Neural progenitor cell (in vitro differentiated cells): ENCODE measurements around the gene ADAMTSL1. TPM values are rescaled to one million over a fixed set of nuclear protein-coding genes. Genes with fewer than 3 reads are reported as not detected.

Experiments used
- DNase-seq: peaks from one replicate; pipeline ENCODE4 v3.0.0-alpha.2; 2016; ENCODE audit warnings: low spot score
- H2AFZ ChIP-seq: fragments of 200-600 bp; sonication (generic); replicated peaks from 2 replicates; pipeline ENCODE4 v1.6.1; 2016; ENCODE audit warnings: antibody characterized with exemption
- H3F3A ChIP-seq: fragments of 200-600 bp; sonication (generic); 2 replicates; pipeline ENCODE4 v1.6.1; 2016; ENCODE audit warnings: antibody characterized with exemption, low read depth
- H3K27ac ChIP-seq: fragments of 200-600 bp; sonication (generic); 2 replicates; pipeline ENCODE4 v1.5.1; 2016; ENCODE audit warnings: mild to moderate bottlenecking
- H3K27me3 ChIP-seq: fragments of 200-600 bp; sonication (generic); 2 replicates; pipeline ENCODE4 v1.6.1; 2016; ENCODE audit warnings: mild to moderate bottlenecking, moderate library complexity
- H3K36me3 ChIP-seq: fragments of 200-600 bp; sonication (generic); 2 replicates; pipeline ENCODE4 v1.5.1; 2016
- H3K4me1 ChIP-seq: fragments of 200-600 bp; sonication (generic); 2 replicates; pipeline ENCODE4 v1.6.1; 2016; ENCODE audit warnings: mixed run types
- H3K4me2 ChIP-seq: fragments of 200-600 bp; sonication (generic); 2 replicates; pipeline ENCODE4 v1.6.1; 2016
- H3K4me3 ChIP-seq: fragments of 200-600 bp; sonication (generic); 2 replicates; pipeline ENCODE4 v1.5.1; 2016
- H3K79me2 ChIP-seq: fragments of 200-600 bp; sonication (generic); 2 replicates; pipeline ENCODE4 v1.6.1; 2016; ENCODE audit warnings: low read depth
- H3K9ac ChIP-seq: fragments of 200-600 bp; sonication (generic); 2 replicates; pipeline ENCODE4 v1.6.1; 2016
- H3K9me3 ChIP-seq: fragments of 200-600 bp; sonication (generic); 2 replicates; pipeline ENCODE4 v1.5.1; 2016; ENCODE audit warnings: low read depth
- H4K20me1 ChIP-seq: fragments of 200-600 bp; sonication (generic); 2 replicates; pipeline ENCODE4 v1.6.1; 2016; ENCODE audit warnings: low read depth
- H3K27ac Mint-ChIP-seq: 3 replicates; pipeline ENCODE4 v1.8.0; 2021; ENCODE audit warnings: mixed read lengths
- H3K27me3 Mint-ChIP-seq: 2 replicates; pipeline ENCODE4 v1.8.0; 2022; ENCODE audit warnings: low read depth, mild to moderate bottlenecking, inconsistent platforms, moderate library complexity, mixed read lengths; ENCODE audit not compliant: insufficient read depth
- H3K36me3 Mint-ChIP-seq: 3 replicates; pipeline ENCODE4 v1.8.0; 2021; ENCODE audit warnings: mixed read lengths
- H3K4me1 Mint-ChIP-seq: 3 replicates; pipeline ENCODE4 v1.8.0; 2021; ENCODE audit warnings: mixed read lengths
- H3K4me3 Mint-ChIP-seq: 3 replicates; pipeline ENCODE4 v1.8.0; 2021; ENCODE audit warnings: mild to moderate bottlenecking, moderate library complexity, mixed read lengths
- H3K9me3 Mint-ChIP-seq: 3 replicates; pipeline ENCODE4 v1.8.0; 2020; ENCODE audit warnings: mixed read lengths
- CTCF ChIP-seq: fragments of 200-600 bp; sonication (generic); IDR thresholded peaks from 2 replicates; pipeline ENCODE4 v1.5.1; 2017; ENCODE audit warnings: antibody characterized with exemption, mild to moderate bottlenecking
- EZH2 ChIP-seq: fragments of 200-600 bp; sonication (generic); IDR thresholded peaks from 2 replicates; pipeline ENCODE4 v1.6.1; 2017; ENCODE audit warnings: antibody characterized with exemption, mild to moderate bottlenecking, moderate library complexity
- EZH2phosphoT487 ChIP-seq: fragments of 200-600 bp; sonication (generic); IDR thresholded peaks from 2 replicates; pipeline ENCODE4 v1.6.1; 2017; ENCODE audit warnings: antibody characterized with exemption
- total RNA-seq: library from RNA; depleted of rRNA; stranded (reverse); fragments of >200 nt; gene quantifications from 2 replicates; pipeline ENCODE4 v1.2.3, GENCODE V29; 2015; ENCODE audit warnings: low replicate concordance

The ADAMTSL1 gene
- total RNA-seq, 1 donor from 2014 or later: 0.73 TPM

- H3K27ac Mint-ChIP-seq: no peak overlapping the region
- Histone ChIP-seq H3K27ac (no peak overlapping the region), H3K79me2 (no peaks in the 10 kb centered on the region), H3K27me3 (no peaks in the 10 kb centered on the region), H3K36me3 (peaks cover 4% of the 10 kb centered on the region), H3K4me1 (no peaks in the 10 kb centered on the region), H4K20me1 (no peaks in the 10 kb centered on the region), H3K9me3 (peaks cover 6% of the 10 kb centered on the region), H3F3A (no peaks in the 10 kb centered on the region), H2AFZ (no peak overlapping the region), H3K9ac (no peak overlapping the region), H3K4me3 (no peak overlapping the region), H3K4me2 (no peak overlapping the region)
- no peaks in the 10 kb centered on the region for H3K36me3 Mint-ChIP-seq
- H3K4me1 Mint-ChIP-seq: no peaks in the 10 kb centered on the region
- DNase-seq: no peak
- no peak for TF ChIP-seq EZH2
- no peak for TF ChIP-seq EZH2phosphoT487
- no peak for TF ChIP-seq CTCF
- peaks cover 18% of the 10 kb centered on the region for H3K9me3 Mint-ChIP-seq
- H3K27me3 Mint-ChIP-seq: no peaks in the 10 kb centered on the region
- H3K4me3 Mint-ChIP-seq: no peak overlapping the region
Observed at GRCh38 chr9:18594837-18595236, 120.9 kb downstream of the ADAMTSL1 start.

- H3K4me3 ChIP-seq: no peak overlapping the region
- Mint-ChIP-seq H3K4me3 (no peak overlapping the region), H3K36me3 (no peaks in the 10 kb centered on the region), H3K27me3 (peaks cover 2% of the 10 kb centered on the region), H3K27ac (no peak overlapping the region), H3K9me3 (peaks cover 18% of the 10 kb centered on the region), H3K4me1 (no peaks in the 10 kb centered on the region)
- H3K4me2 ChIP-seq: no peak overlapping the region
- TF ChIP-seq EZH2phosphoT487 (no peak), CTCF (no peak), EZH2 (no peak)
- no peaks in the 10 kb centered on the region for H3K4me1 ChIP-seq
- no peaks in the 10 kb centered on the region for H3K79me2 ChIP-seq
- no peak overlapping the region for H3K27ac ChIP-seq
- H3K27me3 ChIP-seq: no peaks in the 10 kb centered on the region
- no peak overlapping the region for H2AFZ ChIP-seq
- no peak overlapping the region for H3K9ac ChIP-seq
- DNase-seq: no peak
- peaks cover 4% of the 10 kb centered on the region for H3K36me3 ChIP-seq
- no peaks in the 10 kb centered on the region for H4K20me1 ChIP-seq
- H3F3A ChIP-seq: no peaks in the 10 kb centered on the region
- peaks cover 6% of the 10 kb centered on the region for H3K9me3 ChIP-seq
Observed at GRCh38 chr9:18595597-18595996, 121.6 kb downstream of the ADAMTSL1 start.

- Histone ChIP-seq H3K4me2 (no peak overlapping the region), H3F3A (no peaks in the 10 kb centered on the region), H3K9me3 (peaks cover 6% of the 10 kb centered on the region), H2AFZ (no peak overlapping the region), H3K27me3 (no peaks in the 10 kb centered on the region), H3K36me3 (no peaks in the 10 kb centered on the region), H3K4me1 (no peaks in the 10 kb centered on the region), H3K9ac (no peak overlapping the region), H4K20me1 (no peaks in the 10 kb centered on the region), H3K27ac (no peak overlapping the region), H3K79me2 (no peaks in the 10 kb centered on the region), H3K4me3 (no peak overlapping the region)
- H3K4me3 Mint-ChIP-seq: no peak overlapping the region
- H3K27me3 Mint-ChIP-seq: peaks cover 2% of the 10 kb centered on the region
- peaks cover 10% of the 10 kb centered on the region for H3K9me3 Mint-ChIP-seq
- no peak overlapping the region for H3K27ac Mint-ChIP-seq
- H3K4me1 Mint-ChIP-seq: no peaks in the 10 kb centered on the region
- H3K36me3 Mint-ChIP-seq: no peaks in the 10 kb centered on the region
- no peak for DNase-seq
- TF ChIP-seq CTCF: no peak
- no peak for TF ChIP-seq EZH2
- TF ChIP-seq EZH2phosphoT487: no peak
Observed at GRCh38 chr9:18596920-18597319, 123.0 kb downstream of the ADAMTSL1 start.
